Activated B cell treated with CpG ODN at 0.5 μM for 24 hours (primary cell): ENCODE measurements around the gene ARHGAP4. TPM values are rescaled to one million over a fixed set of nuclear protein-coding genes. Genes with fewer than 3 reads are reported as not detected.

Experiments used
- ATAC-seq: fragments of 200-7000 bp; cut with Tn5 transposase; one replicate; pipeline ENCODE4 v1.10.0; 2021; ENCODE audit warnings: low read depth, mild to moderate bottlenecking, moderate library complexity
- CTCF ChIA-PET: fragments of 350-600 bp; sonication (Branson Sonifier 250); formaldehyde crosslinking; loops from one replicate; lab custom pipeline; 2021; ENCODE audit warnings: antibody characterized with exemption; lab: Charles Lee
- POLR2A ChIA-PET: fragments of 350-600 bp; sonication (Branson Sonifier 250); formaldehyde crosslinking; loops from one replicate; lab custom pipeline; 2021; ENCODE audit warnings: antibody characterized with exemption; lab: Charles Lee
- DNase-seq: peaks from one replicate; pipeline ENCODE4 v3.0.0; 2022
- H3K27ac Mint-ChIP-seq: one replicate; pipeline ENCODE4 v1.8.0; 2020; ENCODE audit warnings: mixed read lengths
- H3K27me3 Mint-ChIP-seq: one replicate; pipeline ENCODE4 v1.8.0; 2021; ENCODE audit warnings: mixed read lengths
- H3K36me3 Mint-ChIP-seq: one replicate; pipeline ENCODE4 v1.8.0; 2021; ENCODE audit warnings: low read depth, mixed read lengths
- H3K4me1 Mint-ChIP-seq: one replicate; pipeline ENCODE4 v1.8.0; 2021; ENCODE audit warnings: mixed read lengths
- H3K4me3 Mint-ChIP-seq: one replicate; pipeline ENCODE4 v1.8.0; 2020; ENCODE audit warnings: mild to moderate bottlenecking, mixed read lengths
- H3K9me3 Mint-ChIP-seq: one replicate; pipeline ENCODE4 v1.8.0; 2020; ENCODE audit warnings: mixed read lengths
- intact Hi-C: fragments of 100-400 bp; cut with micrococcal nuclease; formaldehyde crosslinking; loops from one replicate; pipeline ENCODE4 v1.15.1; 2024
- total RNA-seq: library from RNA; stranded (reverse); gene quantifications from 2 replicates; pipeline ENCODE4 v1.2.3, GENCODE V29; 2022
- TF ChIP-seq, protein P1 (sequence below): fragments of 200-600 bp; IDR thresholded peaks from one replicate; pipeline ENCODE4 v1.8.0; 2022; ENCODE audit warnings: antibody characterized with exemption, mild to moderate bottlenecking

Gene ARHGAP4
- total RNA-seq, 1 donor from 2014 or later, result 158 TPM

DNA sequence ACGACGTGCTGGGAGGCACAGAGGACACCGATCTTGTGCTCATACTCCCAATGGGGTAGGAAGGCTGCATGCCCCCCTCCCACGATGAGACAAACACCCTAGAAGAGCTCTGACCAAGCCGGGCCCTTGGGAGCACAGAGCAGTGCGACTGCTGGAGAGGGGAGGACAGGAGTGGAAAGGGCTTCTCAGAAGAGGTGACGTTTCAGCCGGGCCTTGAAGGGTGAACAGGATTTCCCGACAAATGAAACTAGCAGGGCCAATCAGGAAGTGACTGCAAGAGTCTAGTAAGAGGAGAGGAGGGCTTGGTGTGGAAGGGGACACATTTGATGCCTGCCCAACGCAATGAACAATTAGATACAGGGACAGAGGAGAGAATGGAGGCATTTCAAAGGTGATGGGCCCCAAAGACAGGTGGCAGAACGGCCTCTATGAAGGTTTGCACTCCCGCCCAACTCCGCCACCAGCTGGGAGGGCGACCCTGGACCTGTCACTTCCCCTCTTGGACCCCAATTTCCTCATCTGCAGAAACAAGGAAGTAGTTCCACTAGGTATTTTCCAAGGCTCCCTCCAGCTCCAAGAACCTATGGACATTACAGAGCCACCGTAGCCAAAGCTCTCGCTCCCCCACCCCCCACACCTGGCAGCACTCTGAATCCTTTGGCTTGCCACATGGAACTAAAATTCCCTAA, 41.6 kb upstream of the ARHGAP4 start:
- Mint-ChIP-seq H3K27me3 (no peaks in the 10 kb centered on the region), H3K4me3 (peak overlapping the region; percentile 75), H3K27ac (peak overlapping the region; percentile 79), H3K9me3 (no peaks in the 10 kb centered on the region), H3K36me3 (peaks cover 23% of the 10 kb centered on the region), H3K4me1 (peaks cover 51% of the 10 kb centered on the region)
- peak; percentile 18 for DNase-seq
- intact Hi-C loops, result loop anchor here (2.0 kb wide), 2 partner anchors 15 to 567 kb away; no protein-coding TSS in a partner anchor
- ChIA-PET POLR2A (interaction anchor here (0.7 to 8.1 kb wide), 6 partner anchors 18 to 430 kb away, joined by 3 to 114 read pairs (median 3); partner anchors contain the start of gene ARHGAP4), CTCF (interaction anchor here (1.1 to 1.4 kb wide), 4 partner anchors 15 to 44 kb away, joined by 3 to 8 read pairs (median 3); no protein-coding TSS in a partner anchor)
- TF ChIP-seq, protein P1, sequence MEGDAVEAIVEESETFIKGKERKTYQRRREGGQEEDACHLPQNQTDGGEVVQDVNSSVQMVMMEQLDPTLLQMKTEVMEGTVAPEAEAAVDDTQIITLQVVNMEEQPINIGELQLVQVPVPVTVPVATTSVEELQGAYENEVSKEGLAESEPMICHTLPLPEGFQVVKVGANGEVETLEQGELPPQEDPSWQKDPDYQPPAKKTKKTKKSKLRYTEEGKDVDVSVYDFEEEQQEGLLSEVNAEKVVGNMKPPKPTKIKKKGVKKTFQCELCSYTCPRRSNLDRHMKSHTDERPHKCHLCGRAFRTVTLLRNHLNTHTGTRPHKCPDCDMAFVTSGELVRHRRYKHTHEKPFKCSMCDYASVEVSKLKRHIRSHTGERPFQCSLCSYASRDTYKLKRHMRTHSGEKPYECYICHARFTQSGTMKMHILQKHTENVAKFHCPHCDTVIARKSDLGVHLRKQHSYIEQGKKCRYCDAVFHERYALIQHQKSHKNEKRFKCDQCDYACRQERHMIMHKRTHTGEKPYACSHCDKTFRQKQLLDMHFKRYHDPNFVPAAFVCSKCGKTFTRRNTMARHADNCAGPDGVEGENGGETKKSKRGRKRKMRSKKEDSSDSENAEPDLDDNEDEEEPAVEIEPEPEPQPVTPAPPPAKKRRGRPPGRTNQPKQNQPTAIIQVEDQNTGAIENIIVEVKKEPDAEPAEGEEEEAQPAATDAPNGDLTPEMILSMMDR, result no peak
- no peak for ATAC-seq

DNA sequence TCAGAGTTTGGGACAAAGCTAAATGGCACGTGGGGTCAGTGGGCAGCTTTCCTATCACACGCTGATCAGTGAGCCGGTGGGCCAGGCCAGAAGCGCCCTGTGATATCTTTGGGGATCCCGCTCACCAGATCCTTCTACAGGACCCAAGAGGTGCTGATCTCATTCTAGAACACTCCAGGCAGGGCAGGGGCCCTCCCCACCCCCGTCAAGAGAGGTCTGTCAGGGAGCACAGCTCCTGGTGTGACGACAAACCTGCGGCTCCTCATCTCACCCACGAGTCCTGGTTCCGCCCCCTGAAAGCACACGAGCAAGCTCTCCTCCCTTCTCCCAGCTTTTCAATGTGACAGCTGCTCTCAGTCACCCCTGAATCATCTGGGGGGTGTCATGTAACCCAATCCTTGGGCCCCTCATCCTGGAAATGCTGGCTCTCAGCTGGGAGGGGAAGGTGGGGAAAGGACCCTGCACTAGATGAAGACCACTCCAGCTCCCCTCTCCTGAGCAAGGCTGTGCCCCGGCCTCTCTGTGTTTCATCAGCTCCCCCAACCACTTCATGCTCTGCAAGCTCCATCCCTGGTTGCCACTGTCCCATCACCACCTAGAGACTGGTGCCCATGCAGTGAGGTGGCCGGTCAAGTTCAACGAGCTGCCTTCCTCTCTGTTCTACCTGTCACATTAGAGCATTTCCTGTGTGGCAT, 40.9 kb upstream of the ARHGAP4 start:
- no peaks in the 10 kb centered on the region for H3K27me3 Mint-ChIP-seq
- H3K9me3 Mint-ChIP-seq, result no peaks in the 10 kb centered on the region
- CTCF ChIA-PET, result interaction anchor here (0.9 to 1.3 kb wide), 4 partner anchors 14 to 44 kb away, joined by 3 read pairs; no protein-coding TSS in a partner anchor
- POLR2A ChIA-PET, result interaction anchor here (0.6 to 8.1 kb wide), 8 partner anchors 11 to 431 kb away, joined by 3 to 114 read pairs (median 3); partner anchors contain the start of gene ARHGAP4
- DNase-seq (no peak), ATAC-seq (no peak)
- H3K4me1 Mint-ChIP-seq, result peaks cover 51% of the 10 kb centered on the region
- peak overlapping the region; percentile 75 for H3K4me3 Mint-ChIP-seq
- peaks cover 26% of the 10 kb centered on the region for H3K36me3 Mint-ChIP-seq
- intact Hi-C loops, result loop anchor here (2.0 kb wide), 2 partner anchors 14 to 568 kb away; no protein-coding TSS in a partner anchor
- TF ChIP-seq, protein P1, result no peak
- peak overlapping the region; percentile 79 for H3K27ac Mint-ChIP-seq

DNA sequence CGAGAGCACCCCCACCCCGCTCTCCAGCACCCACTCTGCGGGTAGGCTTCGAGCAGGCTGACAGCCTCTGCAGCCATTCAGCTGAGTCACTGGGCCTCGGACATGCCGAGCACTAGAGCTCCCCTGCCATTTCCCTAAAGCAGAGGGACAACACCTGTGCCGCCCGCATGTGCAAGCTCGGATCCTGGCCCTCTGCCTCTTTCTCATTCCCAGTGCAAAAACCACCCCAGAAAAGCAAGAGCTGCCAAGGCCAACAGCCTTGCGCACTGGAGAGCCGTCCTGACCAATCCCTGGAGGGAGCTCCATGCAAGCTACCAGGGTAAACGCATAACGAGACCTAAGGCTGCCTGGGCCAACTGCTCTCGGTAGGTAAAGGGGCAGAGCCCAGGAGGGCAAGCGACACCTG, 40.2 kb upstream of the ARHGAP4 start:
- ChIA-PET CTCF (interaction anchor here (0.9 to 1.1 kb wide), 3 partner anchors 14 to 43 kb away, joined by 3 read pairs; no protein-coding TSS in a partner anchor), POLR2A (interaction anchor here (0.8 to 8.1 kb wide), 3 partner anchors 16 to 54 kb away, joined by 3 to 114 read pairs (median 3); partner anchors contain the start of gene ARHGAP4)
- peak overlapping the region; percentile 59 for H3K27ac Mint-ChIP-seq
- H3K4me3 Mint-ChIP-seq, result peak overlapping the region; percentile 66
- no peaks in the 10 kb centered on the region for H3K9me3 Mint-ChIP-seq
- no peaks in the 10 kb centered on the region for H3K27me3 Mint-ChIP-seq
- ATAC-seq, result no peak
- peaks cover 51% of the 10 kb centered on the region for H3K4me1 Mint-ChIP-seq
- TF ChIP-seq, protein P1, result no peak
- no peak for DNase-seq
- peaks cover 28% of the 10 kb centered on the region for H3K36me3 Mint-ChIP-seq
- intact Hi-C loops, result loop anchor here (2.0 kb wide), 2 partner anchors 13 to 569 kb away; no protein-coding TSS in a partner anchor

DNA sequence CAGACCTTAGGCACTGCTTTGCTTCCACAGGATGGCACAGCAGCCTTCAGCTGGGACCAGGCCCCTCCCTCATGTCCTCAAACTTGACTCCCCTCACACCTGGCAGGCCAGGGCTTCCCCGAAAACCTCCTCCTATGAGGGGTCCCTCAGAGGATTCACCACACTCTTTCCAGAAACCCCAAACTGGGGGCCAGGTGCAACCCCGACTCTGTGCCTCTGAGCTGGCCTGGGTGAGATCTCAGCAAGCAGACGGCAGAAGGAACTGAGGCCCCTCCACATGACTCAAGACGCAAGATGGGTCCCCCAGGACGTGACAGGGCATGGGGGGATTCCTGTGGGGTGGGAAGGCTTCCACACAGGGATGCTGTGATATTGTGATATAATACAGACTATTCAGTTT, 39.3 kb upstream of the ARHGAP4 start:
- TF ChIP-seq, protein P1, result no peak
- no peak for DNase-seq
- Mint-ChIP-seq H3K27me3 (no peaks in the 10 kb centered on the region), H3K4me3 (no peak overlapping the region), H3K9me3 (no peaks in the 10 kb centered on the region), H3K36me3 (peaks cover 33% of the 10 kb centered on the region), H3K27ac (no peak overlapping the region), H3K4me1 (peaks cover 51% of the 10 kb centered on the region)
- ChIA-PET CTCF (no interaction called here), POLR2A (interaction anchor here (0.5 to 8.1 kb wide), 2 partner anchors 39 to 89 kb away, joined by 5 to 114 read pairs; partner anchors contain the start of gene ARHGAP4)
- intact Hi-C loops, result no loop called here
- ATAC-seq, result no peak
